ENCODE results near the gene HELZ.
"Not testable (repeated sequence)": the region's sequence is repeated elsewhere in the genome, so short reads cannot be mapped to it uniquely, and the experiment has no call there.

Gene HELZ

GRCh38 chr17:67186782-67187181 lies 58.2 kb downstream of the HELZ start:
- no peak for DNase-seq (ENCODE audit: low read depth)

DNA sequence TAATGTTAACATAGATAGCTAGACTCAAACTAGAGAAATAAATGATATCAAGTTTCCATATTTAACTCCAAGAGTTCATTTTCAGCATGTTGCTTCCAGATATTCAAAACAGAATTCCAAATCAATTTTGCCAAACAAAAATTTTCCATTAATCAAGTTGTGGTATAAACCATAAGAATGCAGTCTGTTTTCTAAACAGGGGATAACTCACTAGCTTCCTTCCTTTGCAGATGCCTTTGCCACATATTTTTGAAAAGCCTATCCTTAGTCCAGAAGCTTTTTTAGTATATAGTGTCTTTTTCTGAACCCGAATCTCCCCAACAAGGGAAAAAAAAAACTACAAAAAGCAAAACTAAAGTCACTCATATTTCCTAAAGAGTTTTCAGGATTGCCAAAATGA lies 61.5 kb downstream of the HELZ start:
- no peak for DNase-seq (ENCODE audit: low read depth)

DNA sequence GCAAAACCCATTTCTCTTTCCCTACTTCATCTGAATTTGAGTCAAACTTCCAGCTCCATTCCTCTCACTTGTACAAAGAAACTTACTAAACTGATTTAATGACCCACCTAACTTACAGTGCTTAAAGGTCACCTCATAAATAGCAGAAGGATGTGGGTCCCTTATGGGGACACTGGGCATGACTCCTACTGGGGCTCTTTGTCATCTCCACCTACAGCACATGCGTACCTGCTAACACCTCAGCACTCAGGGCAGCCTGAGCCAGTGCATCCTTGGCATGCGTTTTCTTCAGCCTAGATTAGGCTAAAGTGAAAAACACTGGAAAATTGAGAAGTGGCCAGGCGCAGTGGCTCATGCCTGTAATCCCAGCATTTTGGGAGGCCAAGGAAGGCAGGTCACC lies 63.2 kb downstream of the HELZ start:
- DNase-seq (ENCODE audit: low read depth): no peak

DNA sequence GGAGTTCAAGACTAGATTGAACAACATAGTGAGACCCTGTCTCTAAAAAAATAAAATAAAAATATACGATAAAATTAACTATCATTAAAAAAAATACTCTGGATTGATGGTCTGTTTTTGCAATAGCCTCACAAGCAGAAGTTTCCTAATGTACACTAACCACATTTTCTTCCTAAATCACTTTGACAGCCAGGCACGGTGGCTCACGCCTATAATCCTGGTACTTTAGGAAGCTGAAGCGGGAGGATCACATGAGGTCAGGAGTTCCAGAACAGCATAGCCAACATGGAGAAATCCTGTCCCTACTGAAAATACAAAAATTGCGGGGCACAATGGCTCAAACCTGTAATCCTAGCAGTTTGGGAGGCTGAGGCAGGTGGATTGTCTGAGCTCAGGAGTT lies 64.7 kb downstream of the HELZ start:
- DNase-seq (ENCODE audit: low read depth): no peak

DNA sequence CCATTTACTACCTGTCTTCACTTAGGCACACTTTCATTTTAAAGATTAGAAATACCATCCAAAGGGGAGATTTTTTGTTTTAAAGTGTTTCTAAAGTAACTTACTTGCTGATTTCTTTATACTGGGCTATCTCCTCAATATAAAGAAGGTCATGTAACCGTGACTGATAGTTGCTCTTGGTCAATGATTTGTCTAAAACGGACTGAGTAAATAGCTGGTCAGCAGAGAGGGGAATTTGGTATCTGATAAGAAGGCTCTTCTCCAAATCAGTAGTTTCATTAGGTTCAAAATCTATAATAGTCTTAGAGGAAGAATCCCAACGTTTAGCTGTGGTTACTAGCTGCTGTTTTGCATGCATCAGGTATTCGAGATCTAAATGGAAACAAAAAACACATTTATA lies 66.4 kb downstream of the HELZ start:
- DNase-seq (ENCODE audit: low read depth): no peak

DNA sequence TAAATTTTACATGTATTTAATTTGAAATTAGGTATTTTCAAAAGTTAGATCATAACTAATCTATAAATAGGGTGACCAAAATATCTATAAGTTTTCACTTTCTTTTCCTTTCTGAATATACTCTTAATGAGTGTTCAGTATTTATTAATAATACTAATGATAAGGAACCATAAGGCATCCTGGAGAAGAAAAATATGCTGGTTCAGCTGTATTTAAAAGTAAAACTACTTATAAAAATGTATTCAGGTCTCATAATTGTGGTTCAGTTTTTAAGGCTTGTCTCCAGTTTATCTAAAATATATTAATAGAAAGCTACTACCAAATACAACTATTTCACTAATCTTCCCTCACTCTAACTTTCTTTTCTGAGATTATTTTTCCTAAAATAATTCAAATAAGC lies 67.3 kb downstream of the HELZ start:
- DNase-seq (ENCODE audit: low read depth): no peak

GRCh38 chr17:67174190-67174589 lies 70.8 kb downstream of the HELZ start:
- DNase-seq (ENCODE audit: low read depth): no peak

GRCh38 chr17:67171560-67171959 lies 73.4 kb downstream of the HELZ start:
- DNase-seq (ENCODE audit: low read depth): no peak

GRCh38 chr17:67168496-67168895 lies 76.5 kb downstream of the HELZ start:
- DNase-seq (ENCODE audit: low read depth): no peak

DNA sequence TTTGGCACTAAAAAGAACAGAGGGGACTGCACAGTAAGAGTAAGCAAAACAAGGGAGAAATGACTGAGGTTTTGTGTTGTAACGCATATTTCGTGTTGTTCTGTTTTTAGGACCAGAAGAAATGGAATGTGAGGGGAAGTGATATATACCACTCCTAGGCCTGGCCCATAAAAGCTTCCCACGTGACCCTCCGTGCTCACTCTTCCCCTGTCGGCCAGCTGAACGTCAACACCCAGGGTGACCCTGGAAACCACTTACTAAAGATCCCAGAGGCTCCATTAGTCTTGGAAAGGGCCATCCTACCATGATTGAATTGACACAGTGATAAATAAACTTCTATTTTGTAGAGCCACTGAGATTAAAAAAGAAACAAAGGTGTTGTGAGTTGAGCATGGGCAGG lies 79.8 kb downstream of the HELZ start:
- DNase-seq (ENCODE audit: low read depth): no peak

DNA sequence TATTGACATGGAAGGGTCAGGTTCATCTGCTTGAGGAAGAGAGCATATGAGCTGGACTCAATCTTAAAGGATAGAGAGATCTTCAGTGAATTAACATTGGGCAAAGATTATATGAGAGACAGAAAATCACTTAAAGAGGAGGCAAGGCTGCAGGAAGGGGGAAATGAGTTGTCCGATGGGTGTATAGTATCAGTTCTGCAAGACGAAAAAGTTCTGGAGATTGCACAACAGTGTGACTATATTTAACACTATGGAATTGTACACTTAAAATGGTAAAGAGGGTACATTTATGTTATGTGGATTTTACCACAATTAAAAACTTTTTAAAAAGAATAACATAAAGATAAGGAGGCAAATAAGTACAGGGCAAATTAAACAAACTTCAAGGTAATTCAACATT lies 80.7 kb downstream of the HELZ start:
- no peak for DNase-seq (ENCODE audit: low read depth)

GRCh38 chr17:67162771-67163170 lies 82.2 kb downstream of the HELZ start:
- no peak for DNase-seq (ENCODE audit: low read depth)

DNA sequence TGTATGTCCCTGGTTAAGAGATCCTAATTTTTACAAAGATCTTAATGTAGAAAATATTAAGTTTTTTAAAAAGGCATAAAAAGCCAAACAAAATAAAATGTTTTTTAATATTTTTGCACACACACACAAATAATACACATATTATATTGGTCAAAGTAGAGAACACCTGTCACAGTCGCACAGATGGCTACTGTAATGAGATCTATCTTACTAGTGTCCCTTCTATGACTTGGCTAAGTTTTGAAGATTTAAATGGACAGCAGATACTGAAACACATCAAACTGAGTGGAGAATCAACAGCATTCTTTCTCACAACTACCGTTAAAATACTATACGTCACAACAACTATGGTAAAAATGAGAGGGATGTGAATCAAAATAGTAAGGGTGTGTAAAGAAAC lies 83.4 kb downstream of the HELZ start:
- DNase-seq (ENCODE audit: low read depth): no peak

- no peak for DNase-seq (ENCODE audit: low read depth)
Measured at GRCh38 chr17:67160791-67161190, 84.2 kb downstream of the HELZ start.

DNA sequence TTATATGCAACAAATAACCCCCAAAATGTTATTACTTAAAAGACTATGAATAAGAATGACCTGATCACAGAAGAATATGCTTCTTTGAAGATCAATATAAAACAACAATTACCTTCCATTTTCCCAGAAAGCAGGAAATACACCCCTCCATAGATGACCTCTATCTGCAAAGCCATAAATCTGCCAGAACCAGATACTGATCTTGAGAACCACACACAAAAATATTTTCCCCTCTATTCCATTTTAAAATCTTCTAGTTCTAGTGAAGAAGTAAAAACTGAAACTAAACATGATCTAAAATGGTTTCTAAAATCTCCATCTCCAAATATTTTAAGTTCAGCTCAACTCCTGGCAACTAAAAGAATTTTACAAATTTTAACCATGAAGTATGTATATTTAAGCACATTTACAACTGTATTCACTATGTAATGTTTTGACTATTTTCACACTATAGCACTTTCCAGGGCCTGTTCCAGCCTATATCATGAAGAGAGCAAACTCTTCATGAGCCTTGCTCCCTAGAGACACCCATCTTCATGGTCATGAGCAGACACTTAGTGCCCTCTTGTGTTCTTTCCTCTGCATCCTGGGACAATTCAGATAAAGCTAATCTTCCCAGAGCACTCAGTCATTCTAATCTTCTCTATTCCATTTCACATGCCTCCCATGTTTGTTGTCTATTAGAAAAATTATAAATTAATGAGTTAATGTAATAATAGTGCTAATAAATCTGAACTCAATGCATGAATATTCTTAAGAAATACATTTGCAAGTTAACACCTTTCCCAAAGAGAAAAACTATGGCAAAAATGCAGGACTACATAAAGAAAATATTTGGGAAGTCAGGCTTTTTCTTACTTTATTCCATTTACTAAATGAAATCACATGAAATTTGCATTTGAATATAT lies 87.0 kb downstream of the HELZ start:
- no peak for DNase-seq (ENCODE audit: low read depth)

DNA sequence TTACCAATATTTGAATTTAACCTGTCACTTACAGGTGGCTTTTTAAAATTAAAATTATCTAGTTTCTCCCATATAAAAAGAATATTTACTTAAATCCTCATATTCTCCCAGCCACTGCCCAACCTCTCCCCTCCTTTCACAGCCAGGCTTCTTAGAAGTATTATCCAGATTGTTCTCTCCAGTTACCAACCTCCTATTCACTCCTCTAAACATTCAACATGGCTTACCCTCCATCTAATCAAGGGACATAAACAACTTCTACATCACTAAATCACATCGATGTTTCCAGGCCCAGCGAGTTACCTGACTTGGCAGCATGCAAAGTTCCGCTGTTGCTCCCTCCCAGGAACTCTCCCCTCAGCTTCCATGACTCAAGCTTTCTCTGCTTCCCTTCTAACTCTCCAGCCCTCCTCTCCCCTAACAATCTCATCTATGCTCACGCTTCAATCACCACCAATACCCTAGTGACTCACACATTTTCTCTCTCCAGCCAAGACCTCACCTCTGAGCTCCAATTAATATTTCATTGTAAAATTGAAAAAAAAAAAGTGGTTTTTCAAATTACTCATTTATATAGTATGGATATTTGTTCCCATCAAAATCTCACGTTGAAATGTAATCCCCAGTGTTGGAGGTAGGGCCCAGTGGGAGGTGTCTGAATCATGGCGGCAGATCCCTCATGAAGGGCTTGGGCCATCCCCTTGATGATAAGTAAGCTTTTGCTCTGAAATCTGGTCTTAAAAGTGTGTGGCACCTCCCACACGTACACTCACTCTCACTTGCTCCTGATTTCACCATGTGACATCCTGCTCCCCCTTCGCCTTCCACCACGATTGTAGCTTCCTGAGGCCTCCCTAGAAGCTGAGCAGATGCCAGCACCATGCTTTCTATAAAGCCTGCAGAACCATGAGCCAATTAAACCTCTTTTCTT lies 88.5 kb downstream of the HELZ start:
- no peak for DNase-seq (ENCODE audit: low read depth)

DNA sequence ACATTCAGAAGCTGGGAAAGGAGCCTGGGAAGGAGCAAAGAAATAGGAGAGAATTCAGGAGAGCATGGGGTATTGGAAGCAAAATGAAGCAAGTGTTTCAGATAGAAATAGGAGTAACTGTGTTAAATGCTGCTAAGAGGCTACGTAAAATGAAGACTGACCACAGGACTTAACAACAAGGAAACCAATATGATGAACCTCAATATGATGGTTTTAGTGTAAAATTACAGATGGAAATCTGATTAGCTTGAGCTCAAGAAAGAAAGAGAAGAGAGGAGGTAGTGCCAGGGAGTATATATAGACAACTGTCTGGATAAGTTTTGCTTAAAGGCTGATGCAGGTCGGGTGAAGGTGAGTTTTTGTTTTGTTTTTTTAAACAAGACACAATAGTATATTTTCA lies 92.2 kb downstream of the HELZ start:
- no peak for DNase-seq (ENCODE audit: low read depth)

DNA sequence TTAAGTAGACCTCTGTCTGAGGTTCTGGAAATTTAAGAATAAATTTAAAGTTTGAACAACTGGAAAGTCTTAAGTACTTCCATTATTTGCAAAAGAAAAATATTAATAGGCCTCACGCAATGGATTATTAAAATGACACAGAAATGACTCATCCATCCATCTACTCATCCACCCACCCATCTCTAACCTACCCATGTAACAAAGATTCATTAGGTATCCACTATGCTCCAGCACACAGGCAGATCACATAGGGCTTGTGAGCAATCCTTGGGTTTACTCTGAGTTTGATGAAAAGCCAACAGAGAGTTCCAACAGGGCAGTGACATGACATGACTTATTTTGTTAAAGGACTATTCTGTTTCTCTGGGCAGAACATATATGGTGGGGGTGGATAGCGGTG lies 93.3 kb downstream of the HELZ start:
- no peak for DNase-seq (ENCODE audit: low read depth)

GRCh38 chr17:67150826-67151225 lies 94.2 kb downstream of the HELZ start:
- DNase-seq (ENCODE audit: low read depth): no peak

DNA sequence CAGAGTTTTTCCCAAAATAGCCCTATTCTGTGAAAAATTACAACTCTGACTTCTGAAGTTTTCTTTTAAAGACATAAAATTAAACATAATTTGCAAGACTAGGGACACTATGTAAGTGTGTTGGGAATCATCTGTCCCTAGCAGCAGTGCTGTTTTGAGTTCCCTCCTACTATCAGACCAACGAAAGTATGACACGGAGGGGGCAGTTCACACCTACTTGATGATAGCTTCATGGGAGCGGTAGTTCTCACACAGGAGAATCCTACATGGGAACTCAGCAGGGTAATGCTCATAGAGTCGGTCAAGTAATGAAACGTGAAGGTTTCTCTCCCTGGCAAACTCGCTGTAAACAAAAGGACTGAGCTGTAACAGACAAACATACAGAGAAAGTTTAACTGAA lies 96.6 kb downstream of the HELZ start:
- DNase-seq (ENCODE audit: low read depth): no peak

DNA sequence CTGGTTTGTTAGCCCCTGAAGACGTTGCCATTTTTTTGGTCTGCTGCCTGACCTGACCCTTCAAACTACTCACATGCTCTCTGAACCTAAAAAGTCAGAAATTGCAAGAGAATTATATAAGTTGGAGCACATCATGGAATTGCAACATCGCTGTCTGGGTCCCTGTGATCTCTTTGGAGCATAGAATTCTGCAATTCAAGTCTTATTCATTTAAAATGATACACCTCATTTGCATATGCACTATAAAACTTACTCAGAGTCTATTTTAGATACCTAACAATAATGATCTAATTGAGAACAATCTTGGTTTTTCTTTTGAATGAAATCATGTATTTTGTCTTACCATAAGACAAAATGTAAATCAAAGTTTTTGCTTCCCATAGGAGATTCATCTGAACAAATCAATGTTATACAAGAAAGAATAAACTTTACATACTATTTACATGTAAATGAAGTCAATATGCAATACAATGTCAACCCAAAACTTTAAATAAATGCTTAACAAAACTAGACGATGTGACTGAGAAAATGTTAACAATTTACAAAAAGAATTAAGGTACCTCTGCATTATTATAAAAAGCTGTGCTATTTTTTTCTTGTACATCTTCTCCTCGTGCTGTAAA lies 99.7 kb downstream of the HELZ start:
- DNase-seq (ENCODE audit: low read depth): no peak

- no peak for DNase-seq (ENCODE audit: low read depth)
Measured at GRCh38 chr17:67143318-67143717, 101.7 kb downstream of the HELZ start.

- DNase-seq (ENCODE audit: low read depth): not testable (repeated sequence)
Measured at GRCh38 chr17:67142030-67142429, 103.0 kb downstream of the HELZ start.
